PC-9 (cell line): Measurements from ENCODE around the gene TRIM24.

Experiments used
- EZH2 ChIP-seq: fragments of 200-600 bp; sonication (generic); IDR thresholded peaks from 2 replicates; pipeline ENCODE4 v1.8.0; 2017; ENCODE audit warnings: antibody characterized with exemption, low read depth
- TF ChIP-seq, protein P1 (sequence below): fragments of 200-600 bp; sonication (generic); conservative IDR thresholded peaks from 2 replicates; pipeline ENCODE4 v1.6.1; 2017; ENCODE audit warnings: mixed run types, antibody characterized with exemption, mild to moderate bottlenecking, moderate library complexity

DNA sequence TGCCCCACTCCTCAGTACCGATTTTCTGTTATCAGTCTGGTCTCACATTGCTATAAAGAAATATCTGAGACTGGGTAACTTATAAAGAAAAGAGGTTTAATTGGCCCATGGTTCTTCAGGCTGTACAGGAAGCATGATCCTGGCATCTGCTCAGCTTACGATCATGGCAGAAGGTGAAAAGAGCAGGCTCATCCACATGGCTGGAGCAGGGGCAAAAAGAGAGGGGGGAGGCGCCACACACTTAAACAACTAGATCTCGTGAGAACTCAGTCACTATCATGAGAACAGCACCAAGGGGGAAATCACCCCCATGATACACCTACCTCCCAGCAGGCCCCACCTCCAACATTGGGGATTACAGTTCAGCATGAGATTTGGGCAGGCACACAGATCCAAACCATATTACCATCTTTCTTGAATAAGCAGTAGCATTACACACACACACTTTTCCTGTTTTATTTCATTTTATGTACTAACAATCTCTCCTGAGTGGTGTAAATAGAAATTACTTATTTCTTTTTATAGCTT is 53.3 kb downstream of the TRIM24 start:
- TF ChIP-seq, protein P1, sequence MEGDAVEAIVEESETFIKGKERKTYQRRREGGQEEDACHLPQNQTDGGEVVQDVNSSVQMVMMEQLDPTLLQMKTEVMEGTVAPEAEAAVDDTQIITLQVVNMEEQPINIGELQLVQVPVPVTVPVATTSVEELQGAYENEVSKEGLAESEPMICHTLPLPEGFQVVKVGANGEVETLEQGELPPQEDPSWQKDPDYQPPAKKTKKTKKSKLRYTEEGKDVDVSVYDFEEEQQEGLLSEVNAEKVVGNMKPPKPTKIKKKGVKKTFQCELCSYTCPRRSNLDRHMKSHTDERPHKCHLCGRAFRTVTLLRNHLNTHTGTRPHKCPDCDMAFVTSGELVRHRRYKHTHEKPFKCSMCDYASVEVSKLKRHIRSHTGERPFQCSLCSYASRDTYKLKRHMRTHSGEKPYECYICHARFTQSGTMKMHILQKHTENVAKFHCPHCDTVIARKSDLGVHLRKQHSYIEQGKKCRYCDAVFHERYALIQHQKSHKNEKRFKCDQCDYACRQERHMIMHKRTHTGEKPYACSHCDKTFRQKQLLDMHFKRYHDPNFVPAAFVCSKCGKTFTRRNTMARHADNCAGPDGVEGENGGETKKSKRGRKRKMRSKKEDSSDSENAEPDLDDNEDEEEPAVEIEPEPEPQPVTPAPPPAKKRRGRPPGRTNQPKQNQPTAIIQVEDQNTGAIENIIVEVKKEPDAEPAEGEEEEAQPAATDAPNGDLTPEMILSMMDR: no peak
- no peak for TF ChIP-seq EZH2
